Measurements from ENCODE around the gene ASCL5.

DNA sequence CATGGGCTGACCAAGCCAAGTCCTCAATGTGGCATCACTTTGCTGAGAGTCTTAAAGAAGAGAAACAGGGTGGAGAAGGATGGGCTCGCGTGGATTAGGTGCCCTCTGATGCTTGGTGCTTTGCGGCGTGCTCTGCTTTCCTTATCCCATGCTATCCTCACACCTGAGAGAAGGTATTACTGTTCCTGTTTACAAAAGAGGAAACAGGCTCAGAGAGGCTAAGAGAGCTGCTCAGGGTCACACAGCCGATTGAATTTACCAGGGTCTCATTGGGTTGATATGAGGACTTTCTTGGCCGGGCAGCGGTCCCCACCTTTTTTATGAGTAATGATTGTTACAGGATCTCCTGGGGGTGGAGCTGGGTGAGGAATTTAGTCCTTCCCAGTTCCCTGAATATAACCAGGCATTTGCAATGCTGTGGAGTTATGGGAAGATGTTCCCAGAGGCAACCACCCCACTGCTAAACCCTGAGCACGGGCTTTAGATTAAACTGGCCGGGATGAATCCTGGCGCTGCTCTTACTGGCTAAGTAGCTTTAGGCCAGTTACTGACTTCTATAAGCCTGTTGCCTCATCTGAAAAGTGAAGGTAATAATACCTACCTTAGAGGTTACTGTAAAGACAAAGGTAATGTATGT lies 4.5 kb downstream of the ASCL5 start:
- TF ChIP-seq EZH2 (IDR thresholded peaks at IDR 0.05) = no peak
- no peak for TF ChIP-seq POLR2AphosphoS5 (IDR thresholded peaks at IDR 0.05; ENCODE audit: borderline replicate concordance, low read depth, low read length)
